T1000 (cell line): ENCODE measurements around the gene RREB1.

Experiments used
- DNase-seq: peaks from one replicate; lab custom pipeline; 2025; ENCODE audit warnings: mixed read lengths; lab: John Stamatoyannopoulos, UW

The RREB1 gene

GRCh38 chr6:7193122-7193521 is 85.4 kb downstream of the RREB1 start:
- no peak for DNase-seq

GRCh38 chr6:7194657-7195056 is 86.9 kb downstream of the RREB1 start:
- DNase-seq: no peak

GRCh38 chr6:7195339-7196018 is 87.7 kb downstream of the RREB1 start:
- DNase-seq: no peak

- no peak for DNase-seq
Measured at GRCh38 chr6:7196019-7196402, 88.2 kb downstream of the RREB1 start.

GRCh38 chr6:7196685-7197283 is 89.0 kb downstream of the RREB1 start:
- no peak for DNase-seq

- no peak for DNase-seq
Measured at GRCh38 chr6:7197747-7198146, 90.0 kb downstream of the RREB1 start.

- no peak for DNase-seq
Measured at GRCh38 chr6:7198833-7199800, 91.4 kb downstream of the RREB1 start.

GRCh38 chr6:7200598-7201443 is 93.1 kb downstream of the RREB1 start:
- DNase-seq: no peak

- DNase-seq: no peak
Measured at GRCh38 chr6:7201444-7201731, 93.6 kb downstream of the RREB1 start.

GRCh38 chr6:7201732-7202541 is 94.2 kb downstream of the RREB1 start:
- DNase-seq: no peak

- no peak for DNase-seq
Measured at GRCh38 chr6:7202950-7203349, 95.2 kb downstream of the RREB1 start.

GRCh38 chr6:7203939-7204338 is 96.2 kb downstream of the RREB1 start:
- DNase-seq: no peak

GRCh38 chr6:7204726-7205125 is 97.0 kb downstream of the RREB1 start:
- DNase-seq: no peak

- DNase-seq: no peak
Measured at GRCh38 chr6:7207720-7208119, 100.0 kb downstream of the RREB1 start.

GRCh38 chr6:7213416-7213815 is 105.7 kb downstream of the RREB1 start:
- DNase-seq: no peak

GRCh38 chr6:7214468-7214867 is 106.7 kb downstream of the RREB1 start:
- DNase-seq: no peak

GRCh38 chr6:7215131-7215530 is 107.4 kb downstream of the RREB1 start:
- no peak for DNase-seq

GRCh38 chr6:7215798-7216231 is 108.1 kb downstream of the RREB1 start:
- no peak for DNase-seq

- no peak for DNase-seq
Measured at GRCh38 chr6:7216941-7217621, 109.3 kb downstream of the RREB1 start.

- no peak for DNase-seq
Measured at GRCh38 chr6:7218406-7218988, 110.7 kb downstream of the RREB1 start.
